K562 (cell line): ENCODE data around the gene LRRC25. TPM values are rescaled to one million over a fixed set of nuclear protein-coding genes. Genes with fewer than 3 reads are reported as not detected.

Experiments used
- NR1H2 ChIP-seq: sonication (generic); formaldehyde crosslinking; IDR thresholded peaks from 2 replicates; pipeline ENCODE4 v1.4.0; 2020; ENCODE audit warnings: mild to moderate bottlenecking, missing genetic modification reagents
- PHF20 ChIP-seq: fragments of 450-650 bp; IDR thresholded peaks from 2 replicates; pipeline ENCODE4 v1.6.1; 2018; ENCODE audit not compliant: partially characterized antibody
- RAD21 ChIP-seq, 2 experiments: fragments of 250-450 bp in 1 of 2; fragments of 450-650 bp in 1 of 2; sonication (Bioruptor Pico) in 1 of 2; formaldehyde crosslinking in 1 of 2; IDR thresholded peaks in 1 of 2; conservative IDR thresholded peaks in 1 of 2; 2 replicates each; pipeline versions ENCODE4 v1.4.0 to v1.8.0; 2020 to 2022; ENCODE audit warnings: mild to moderate bottlenecking in 2 of 2, moderate library complexity in 1 of 2
- SMAD2 ChIP-seq: fragments of 150-350 bp; IDR thresholded peaks from 2 replicates; pipeline ENCODE4 v1.6.1; 2014; ENCODE audit warnings: low read depth, mild to moderate bottlenecking, low read length
- SRF ChIP-seq, 2 experiments: fragments of 250-450, 450-650 bp in 1 of 2; sonication (Bioruptor Pico) in 1 of 2; sonication (generic) in 1 of 2; formaldehyde crosslinking; IDR thresholded peaks; 2 replicates each; pipeline versions ENCODE4 v1.5.0 to v1.5.1; 2020 to 2022; ENCODE audit warnings: mild to moderate bottlenecking in 1 of 2, missing genetic modification reagents in 1 of 2
- SRSF7 ChIP-seq: fragments of 200-400 bp; formaldehyde crosslinking; optimal IDR thresholded peaks from 2 replicates; pipeline ENCODE3; 2017; ENCODE audit warnings: mild to moderate bottlenecking, low read depth, low read length
- XRCC5 ChIP-seq: fragments of 200-400 bp; formaldehyde crosslinking; IDR thresholded peaks from 2 replicates; pipeline ENCODE4 v1.6.1; 2017; ENCODE audit warnings: low read depth, mild to moderate bottlenecking, low read length
- ZBTB11 ChIP-seq, 3 experiments: fragments of 200-800 bp in 1 of 3; fragments of 250-450 bp in 1 of 3; fragments of 450-650 bp in 1 of 3; sonication (Bioruptor Pico) in 1 of 3; sonication (Bioruptor generic) in 1 of 3; formaldehyde crosslinking in 1 of 3; IDR thresholded peaks; 2 replicates each; pipeline versions ENCODE4 v1.6.1 to v1.8.0; 2016 to 2022; ENCODE audit warnings: mild to moderate bottlenecking in 2 of 3, missing genetic modification characterization in 2 of 3, missing compliant biosample characterization in 1 of 3, moderate library complexity in 1 of 3
- ZBTB12 ChIP-seq: fragments of 250-450 bp; sonication (Bioruptor Pico); IDR thresholded peaks from 2 replicates; pipeline ENCODE4 v1.4.0; 2020
- ZFP91 ChIP-seq: sonication (generic); formaldehyde crosslinking; IDR thresholded peaks from 2 replicates; pipeline ENCODE4 v1.8.0; 2022; ENCODE audit warnings: mild to moderate bottlenecking, missing genetic modification reagents
- ZNF12 ChIP-seq: sonication (generic); formaldehyde crosslinking; IDR thresholded peaks from 2 replicates; pipeline ENCODE4 v1.4.0; 2020; ENCODE audit warnings: mild to moderate bottlenecking, missing genetic modification reagents
- polyA plus RNA-seq, 8 experiments: library from polyadenylated mRNA; depleted of rRNA in 4 of 8; stranded (reverse) in 5 of 8; unstranded in 3 of 8; fragments of >200 nt; fragmentation: Nextera tagmentation in 2 of 8; fragmentation: Illumina TruSeq in 1 of 8; extraction: Ambion mirVana in 2 of 8; extraction: Trizol in 1 of 8; gene quantifications; 2 replicates each; pipeline versions ENCODE4 v1.2.1 to v1.2.3, GENCODE V29; 2011 to 2014; ENCODE audit warnings: inconsistent platforms in 1 of 8, missing spikeins in 1 of 8
- total RNA-seq, 7 experiments: library from RNA; depleted of rRNA in 6 of 7; stranded (reverse); fragments of >200 nt in 6 of 7; fragmentation: Illumina TruSeq in 2 of 7; extraction: Trizol in 2 of 7; gene quantifications; 2 replicates each; pipeline versions ENCODE4 v1.2.1 to v1.2.3, GENCODE V29; 2011 to 2021; ENCODE audit warnings: low replicate concordance in 1 of 7
- TF ChIP-seq, protein P1 (sequence below): fragments of 450-650 bp; IDR thresholded peaks from 2 replicates; pipeline ENCODE4 v1.7.0; 2016; ENCODE audit warnings: borderline replicate concordance
- TF ChIP-seq, protein P2 (sequence below): sonication (generic); formaldehyde crosslinking; IDR thresholded peaks from 2 replicates; pipeline ENCODE4 v1.5.0; 2020; ENCODE audit warnings: missing genetic modification reagents

LRRC25 gene
- total and polyA plus RNA-seq, 9 of the 15 experiments (the other 6 are each of a cell fraction or from before 2014, with no cell fraction given): 0.07 to 0.36 (median 0.10) TPM; not detected in 3

DNA sequence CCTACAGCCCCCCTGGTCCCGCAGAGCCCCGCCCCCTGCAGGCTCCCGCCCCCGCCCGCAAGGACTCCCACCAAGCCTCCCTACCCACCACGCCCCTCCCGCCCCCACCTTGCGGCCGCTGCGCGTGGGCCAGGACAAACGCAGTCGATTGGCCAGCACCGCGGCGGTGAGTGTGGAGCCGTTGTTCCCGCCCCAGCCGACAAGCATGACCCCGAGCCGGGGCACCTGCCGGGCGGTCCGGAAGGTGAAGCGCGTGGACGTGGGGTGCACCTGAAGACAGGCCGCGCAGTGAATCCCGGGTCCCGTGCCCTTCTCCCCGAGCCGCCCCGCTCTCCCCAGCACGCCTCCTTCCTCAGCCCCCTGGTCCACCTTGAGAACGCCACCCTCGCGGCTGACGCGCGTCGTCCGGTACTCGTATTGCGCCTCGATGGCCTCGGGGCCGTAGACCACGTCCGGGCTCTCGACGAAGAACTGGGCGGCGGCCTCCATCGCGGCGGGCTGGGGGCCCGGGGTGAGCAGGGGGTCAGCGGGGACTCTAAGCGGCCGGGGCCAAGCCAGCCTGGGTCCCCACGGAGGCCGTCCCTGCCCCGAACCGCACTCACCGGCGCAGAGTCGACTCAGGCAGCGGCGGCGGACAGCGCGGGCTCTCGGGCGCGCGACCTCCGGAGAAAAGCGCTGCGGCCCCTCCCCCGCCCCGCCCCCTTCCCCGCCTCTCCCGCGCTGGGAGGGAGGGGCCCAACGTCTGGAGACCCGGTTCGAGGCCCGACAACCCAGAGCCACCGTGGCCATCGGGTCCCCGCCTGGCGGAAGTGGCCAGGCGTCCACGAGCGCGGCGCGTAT is 40.3 kb upstream of the LRRC25 start, which contains the start of gene ISYNA1 (continued):
- TF ChIP-seq ZBTB11 (CRISPR knock-in tag; IDR thresholded peaks at IDR 0.05) (no peak; a peak in 1 of 6 replicates), RAD21 (CRISPR knock-in tag; conservative IDR thresholded peaks at IDR 0.05 in 1 of 2, IDR thresholded peaks at IDR 0.05 in 1 of 2) (no peak), ZNF12 (CRISPR knock-in tag) (no peak), ZBTB12 (CRISPR knock-in tag) (no peak), SRF (CRISPR knock-in tag; IDR thresholded peaks at IDR 0.05) (no peak), XRCC5 (no peak), SRSF7 (no peak), ZFP91 (CRISPR knock-in tag) (no peak), PHF20 (peak; percentile 57), SMAD2 (no peak), NR1H2 (no peak)
- TF ChIP-seq, protein P1, sequence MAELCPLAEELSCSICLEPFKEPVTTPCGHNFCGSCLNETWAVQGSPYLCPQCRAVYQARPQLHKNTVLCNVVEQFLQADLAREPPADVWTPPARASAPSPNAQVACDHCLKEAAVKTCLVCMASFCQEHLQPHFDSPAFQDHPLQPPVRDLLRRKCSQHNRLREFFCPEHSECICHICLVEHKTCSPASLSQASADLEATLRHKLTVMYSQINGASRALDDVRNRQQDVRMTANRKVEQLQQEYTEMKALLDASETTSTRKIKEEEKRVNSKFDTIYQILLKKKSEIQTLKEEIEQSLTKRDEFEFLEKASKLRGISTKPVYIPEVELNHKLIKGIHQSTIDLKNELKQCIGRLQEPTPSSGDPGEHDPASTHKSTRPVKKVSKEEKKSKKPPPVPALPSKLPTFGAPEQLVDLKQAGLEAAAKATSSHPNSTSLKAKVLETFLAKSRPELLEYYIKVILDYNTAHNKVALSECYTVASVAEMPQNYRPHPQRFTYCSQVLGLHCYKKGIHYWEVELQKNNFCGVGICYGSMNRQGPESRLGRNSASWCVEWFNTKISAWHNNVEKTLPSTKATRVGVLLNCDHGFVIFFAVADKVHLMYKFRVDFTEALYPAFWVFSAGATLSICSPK: no peak
- TF ChIP-seq, protein P2, sequence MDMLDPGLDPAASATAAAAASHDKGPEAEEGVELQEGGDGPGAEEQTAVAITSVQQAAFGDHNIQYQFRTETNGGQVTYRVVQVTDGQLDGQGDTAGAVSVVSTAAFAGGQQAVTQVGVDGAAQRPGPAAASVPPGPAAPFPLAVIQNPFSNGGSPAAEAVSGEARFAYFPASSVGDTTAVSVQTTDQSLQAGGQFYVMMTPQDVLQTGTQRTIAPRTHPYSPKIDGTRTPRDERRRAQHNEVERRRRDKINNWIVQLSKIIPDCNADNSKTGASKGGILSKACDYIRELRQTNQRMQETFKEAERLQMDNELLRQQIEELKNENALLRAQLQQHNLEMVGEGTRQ (CRISPR knock-in tag): no peak
